Hepatic stellate cell (primary cell): ENCODE data around the gene KHNYN.

Source experiments
- DNase-seq: peaks from one replicate; pipeline ENCODE4 v3.0.0; 2011; ENCODE audit warnings: low spot score

KHNYN gene

GRCh38 chr14:24401810-24402702 is 27.7 kb upstream of the KHNYN start:
- no peak for DNase-seq

GRCh38 chr14:24403294-24403998 is 26.3 kb upstream of the KHNYN start:
- peak; percentile 40 for DNase-seq

DNA sequence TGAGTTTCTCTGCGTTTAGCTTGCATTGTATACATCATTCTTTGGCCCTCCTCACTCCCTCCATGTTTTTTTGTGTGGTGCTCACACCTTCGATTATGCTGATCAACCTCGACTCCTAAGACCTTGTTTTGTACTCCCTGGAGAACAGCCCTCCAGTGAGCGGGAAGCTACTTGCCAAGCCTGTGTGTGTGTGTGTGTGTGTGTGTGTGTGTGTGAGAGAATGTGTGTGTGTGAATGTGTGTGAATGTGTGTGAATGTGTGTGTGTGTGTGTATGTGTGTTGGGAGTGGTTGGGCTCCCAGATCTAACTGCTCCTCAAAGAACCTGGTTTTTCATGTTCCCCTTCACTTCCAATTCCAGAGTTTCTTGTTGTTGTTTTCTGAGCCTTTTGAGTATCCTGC is 24.9 kb upstream of the KHNYN start:
- no peak for DNase-seq

- no peak for DNase-seq
Observed at GRCh38 chr14:24406416-24406815, 23.3 kb upstream of the KHNYN start.

GRCh38 chr14:24407608-24408325 is 22.0 kb upstream of the KHNYN start:
- DNase-seq, result no peak

GRCh38 chr14:24408764-24409163 is 21.0 kb upstream of the KHNYN start:
- DNase-seq, result no peak

DNA sequence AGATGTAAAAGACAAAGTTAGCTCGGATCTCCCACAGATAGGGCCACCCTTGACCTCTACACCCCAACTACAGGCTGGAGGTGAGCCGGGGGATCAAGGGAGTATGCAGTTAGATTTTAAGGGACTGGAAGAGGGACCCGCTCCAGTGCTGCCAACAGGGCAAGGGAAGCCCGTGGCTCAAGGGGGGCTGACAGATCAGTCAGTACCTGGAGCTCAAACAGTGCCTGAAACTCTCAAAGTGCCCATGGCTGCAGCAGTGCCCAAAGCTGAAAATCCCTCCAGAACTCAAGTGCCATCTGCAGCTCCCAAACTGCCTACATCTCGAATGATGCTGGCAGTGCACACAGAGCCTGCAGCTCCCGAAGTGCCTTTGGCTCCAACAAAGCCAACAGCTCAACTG is 20.6 kb upstream of the KHNYN start:
- no peak for DNase-seq

- no peak for DNase-seq
Observed at GRCh38 chr14:24409956-24410355, 19.8 kb upstream of the KHNYN start.

GRCh38 chr14:24411443-24412389 is 18.0 kb upstream of the KHNYN start:
- peak; percentile 68 for DNase-seq

DNA sequence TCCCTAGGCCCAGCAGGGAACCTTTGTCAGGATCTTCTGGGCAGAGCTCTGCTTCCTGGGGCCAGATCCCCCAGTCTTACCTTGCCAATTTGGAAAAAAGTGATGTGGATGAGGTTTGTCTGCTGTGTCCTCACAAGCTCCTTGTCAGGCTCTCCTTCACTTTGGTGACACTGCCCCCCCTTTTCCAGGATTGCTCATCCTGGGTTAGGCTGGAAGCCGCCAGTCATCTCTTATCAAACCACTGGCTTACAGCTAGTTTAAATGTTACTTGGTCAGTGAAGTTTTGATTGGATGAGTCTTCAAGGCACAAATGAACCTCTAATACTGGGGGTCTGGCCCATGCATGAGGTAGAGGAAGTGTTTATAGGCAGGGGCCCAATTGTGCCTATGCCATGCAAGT is 15.7 kb upstream of the KHNYN start:
- DNase-seq, result no peak

DNA sequence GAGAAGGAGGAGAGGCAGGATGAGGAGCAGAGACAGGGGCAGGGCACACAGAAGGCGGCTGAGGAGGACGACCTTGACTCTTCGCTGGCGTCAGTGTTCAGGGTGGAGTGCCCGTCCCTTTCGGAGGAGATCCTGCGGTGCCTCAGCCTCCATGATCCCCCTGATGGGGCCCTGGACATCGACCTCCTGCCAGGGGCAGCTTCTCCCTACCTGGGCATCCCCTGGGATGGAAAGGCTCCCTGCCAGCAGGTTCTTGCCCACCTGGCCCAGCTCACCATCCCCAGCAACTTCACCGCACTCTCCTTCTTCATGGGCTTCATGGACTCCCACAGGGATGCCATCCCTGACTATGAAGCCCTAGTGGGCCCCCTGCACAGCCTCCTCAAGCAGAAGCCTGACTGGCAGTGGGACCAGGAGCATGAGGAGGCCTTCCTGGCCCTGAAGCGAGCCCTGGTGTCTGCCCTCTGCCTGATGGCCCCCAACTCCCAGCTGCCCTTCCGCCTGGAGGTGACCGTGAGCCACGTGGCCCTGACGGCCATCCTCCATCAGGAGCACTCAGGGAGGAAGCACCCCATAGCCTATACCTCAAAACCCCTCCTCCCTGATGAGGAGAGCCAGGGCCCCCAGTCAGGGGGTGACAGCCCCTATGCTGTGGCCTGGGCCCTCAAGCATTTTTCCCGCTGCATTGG is 14.9 kb upstream of the KHNYN start:
- DNase-seq, result no peak

- no peak for DNase-seq
Observed at GRCh38 chr14:24415421-24416253, 14.1 kb upstream of the KHNYN start.

GRCh38 chr14:24416254-24416931 is 13.4 kb upstream of the KHNYN start:
- no peak for DNase-seq

- DNase-seq, result no peak
Observed at GRCh38 chr14:24416932-24417619, 12.7 kb upstream of the KHNYN start.

DNA sequence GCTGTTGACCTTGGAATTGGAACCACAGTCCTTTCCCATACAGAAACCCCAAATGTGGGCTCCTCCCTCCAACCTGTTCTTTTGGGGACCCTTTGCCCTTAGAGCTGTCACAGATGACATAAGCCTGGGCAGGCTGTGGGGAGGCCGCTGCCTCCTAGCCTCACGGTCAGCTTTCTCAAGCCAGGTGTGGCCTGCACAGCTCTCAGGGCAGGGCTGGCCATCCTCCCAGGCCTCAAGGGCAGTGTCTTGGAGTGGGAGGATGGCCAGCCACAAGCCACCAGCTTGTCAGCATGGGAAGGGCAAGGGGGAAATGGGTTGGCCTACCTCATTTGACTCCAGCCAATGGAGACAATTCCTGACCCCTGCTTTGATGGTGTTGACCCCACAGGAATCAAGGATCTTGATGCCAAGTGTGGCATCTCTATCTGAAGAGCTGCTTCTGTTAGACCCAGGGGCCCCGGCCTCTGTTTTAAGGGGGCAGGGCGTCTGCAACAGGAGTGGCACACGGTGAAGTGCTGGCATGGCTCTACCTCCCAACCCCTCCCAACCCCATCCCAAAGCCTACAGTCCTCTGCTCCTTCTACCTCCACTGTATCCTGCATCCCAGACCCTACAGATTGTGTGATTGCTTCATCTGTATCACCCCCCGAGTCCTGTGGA is 11.8 kb upstream of the KHNYN start:
- no peak for DNase-seq

DNA sequence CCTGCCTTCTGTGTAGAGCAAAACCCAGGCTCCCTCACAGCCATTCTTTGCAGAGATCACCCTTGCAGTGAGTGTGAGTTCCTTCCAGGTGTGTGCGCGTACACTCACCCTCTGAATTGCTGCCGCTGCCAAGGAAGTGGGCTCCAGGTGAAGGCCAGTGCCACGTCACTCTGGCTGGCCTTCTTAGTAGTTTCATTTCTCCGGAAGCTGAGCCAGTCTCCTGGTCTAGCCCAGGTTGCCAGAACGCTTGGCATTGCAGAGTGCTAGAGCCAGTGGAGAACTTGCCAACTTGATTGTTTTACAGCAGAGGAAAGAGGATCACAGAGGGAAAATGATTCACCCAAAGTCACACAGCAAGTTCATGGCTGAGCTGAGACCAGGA is 11.3 kb upstream of the KHNYN start:
- DNase-seq, result no peak

GRCh38 chr14:24422261-24422660 is 7.5 kb upstream of the KHNYN start:
- DNase-seq, result no peak
